ENCODE data around the gene SLC15A4.

SLC15A4 gene

GRCh38 chr12:128794661-128795529 is 28.9 kb downstream of the SLC15A4 start:
- DNase-seq (ENCODE audit: low spot score): no peak

- no peak for DNase-seq (ENCODE audit: low spot score)
These were observed 30.1 kb downstream of the SLC15A4 start for GRCh38 chr12:128793701-128794100.

GRCh38 chr12:128792881-128793280 is 30.9 kb downstream of the SLC15A4 start:
- DNase-seq (ENCODE audit: low spot score): no peak

GRCh38 chr12:128792398-128792797 is 31.4 kb downstream of the SLC15A4 start:
- DNase-seq (ENCODE audit: low spot score): no peak

- no peak for DNase-seq (ENCODE audit: low spot score)
These were observed 32.1 kb downstream of the SLC15A4 start for GRCh38 chr12:128791395-128792322.

- no peak for DNase-seq (ENCODE audit: low spot score)
These were observed 32.9 kb downstream of the SLC15A4 start for GRCh38 chr12:128790653-128791373.

GRCh38 chr12:128790221-128790620 is 33.5 kb downstream of the SLC15A4 start:
- DNase-seq (ENCODE audit: low spot score): no peak

GRCh38 chr12:128789356-128789929 is 34.3 kb downstream of the SLC15A4 start:
- no peak for DNase-seq (ENCODE audit: low spot score)

- no peak for DNase-seq (ENCODE audit: low spot score)
These were observed 35.9 kb downstream of the SLC15A4 start for GRCh38 chr12:128787827-128788226.

- no peak for DNase-seq (ENCODE audit: low spot score)
These were observed 36.9 kb downstream of the SLC15A4 start for GRCh38 chr12:128786741-128787391.

- DNase-seq (ENCODE audit: low spot score): no peak
These were observed 39.6 kb downstream of the SLC15A4 start for GRCh38 chr12:128784030-128784760.

GRCh38 chr12:128783129-128783574 is 40.6 kb downstream of the SLC15A4 start:
- no peak for DNase-seq (ENCODE audit: low spot score)

GRCh38 chr12:128779901-128780300 is 43.9 kb downstream of the SLC15A4 start:
- DNase-seq (ENCODE audit: low spot score): no peak

- DNase-seq (ENCODE audit: low spot score): no peak
These were observed 51.5 kb downstream of the SLC15A4 start for GRCh38 chr12:128772249-128772648.

GRCh38 chr12:128771681-128772080 is 52.1 kb downstream of the SLC15A4 start:
- no peak for DNase-seq (ENCODE audit: low spot score)

- no peak for DNase-seq (ENCODE audit: low spot score)
These were observed 56.2 kb downstream of the SLC15A4 start for GRCh38 chr12:128767518-128767917.

GRCh38 chr12:128766738-128767501 is 56.8 kb downstream of the SLC15A4 start:
- no peak for DNase-seq (ENCODE audit: low spot score)

- DNase-seq (ENCODE audit: low spot score): no peak
These were observed 60.4 kb downstream of the SLC15A4 start for GRCh38 chr12:128763395-128763794.

- DNase-seq (ENCODE audit: low spot score): no peak
These were observed 62.4 kb downstream of the SLC15A4 start for GRCh38 chr12:128761379-128761790.

- no peak for DNase-seq (ENCODE audit: low spot score)
These were observed 68.2 kb downstream of the SLC15A4 start for GRCh38 chr12:128755566-128755965.

Data from COLO829 (cell line).